Endothelial cell of umbilical vein (primary cell): ENCODE data around the gene VEZT.

Source experiments
- CTCF ChIP-seq, 2 donors: IDR thresholded peaks; 1 replicate in 1 of 2; 2 replicates in 1 of 2; pipeline ENCODE4 v1.5.1; 2011; ENCODE audit warnings: low read length in 2 of 2, mild to moderate bottlenecking in 2 of 2, moderate library complexity in 2 of 2, control low read depth in 1 of 2, inconsistent platforms in 1 of 2, low read depth in 1 of 2; ENCODE audit not compliant: insufficient read depth in 1 of 2; ENCODE audit errors: extremely low read depth in 1 of 2
- GATA2 ChIP-seq: IDR thresholded peaks from 2 replicates; pipeline ENCODE4 v1.7.0; 2011; ENCODE audit warnings: low read depth, mild to moderate bottlenecking, moderate library complexity, mixed read lengths, low read length; ENCODE audit not compliant: insufficient read length, insufficient read depth
- MAX ChIP-seq: IDR thresholded peaks from 2 replicates; pipeline ENCODE4 v1.6.1; 2011; ENCODE audit not compliant: insufficient read depth, insufficient read length
- MYC ChIP-seq: IDR thresholded peaks from one replicate; pipeline ENCODE4 v1.6.1; 2011; ENCODE audit warnings: mild to moderate bottlenecking, low read depth, low read length
- POLR2A ChIP-seq: IDR thresholded peaks from 2 replicates; pipeline ENCODE4 v1.6.1; 2012; ENCODE audit warnings: low read depth, mild to moderate bottlenecking, control low read depth, low read length
- POLR2AphosphoS5 ChIP-seq: IDR thresholded peaks from 2 replicates; pipeline ENCODE4 v1.6.1; 2012; ENCODE audit warnings: low read depth, mild to moderate bottlenecking, control low read depth, low read length, moderate library complexity; ENCODE audit not compliant: insufficient read depth

GRCh38 chr12:95173392-95174251, 44.0 kb upstream of the VEZT start:
- TF ChIP-seq CTCF (IDR thresholded peaks at IDR 0.05; ENCODE audit: extremely low read depth in 1 of 2, insufficient read depth in 1 of 2, low read depth in 1 of 2, low read length in 2 of 2) (no peak), GATA2 (no peak), MAX (no peak), MYC (no peak), POLR2AphosphoS5 (no peak), POLR2A (no peak)
